K562 (cell line): Measurements from ENCODE around the gene PID1.

Source experiments
- CXXC5 ChIP-seq: fragments of 250-450 bp; sonication (Bioruptor Pico); IDR thresholded peaks from 2 replicates; pipeline ENCODE4 v1.8.0; 2022; ENCODE audit warnings: inconsistent platforms, mild to moderate bottlenecking, moderate library complexity
- KDM1A ChIP-seq, 2 experiments: fragments of 450-650 bp; IDR thresholded peaks; 2 replicates each; pipeline ENCODE4 v1.6.1; 2016; ENCODE audit warnings: mild to moderate bottlenecking in 2 of 2
- PURB ChIP-seq: sonication (generic); formaldehyde crosslinking; IDR thresholded peaks from 2 replicates; pipeline ENCODE4 v1.9.0; 2021; ENCODE audit warnings: low read depth, mild to moderate bottlenecking, missing genetic modification reagents
- SMAD2 ChIP-seq: fragments of 150-350 bp; IDR thresholded peaks from 2 replicates; pipeline ENCODE4 v1.6.1; 2014; ENCODE audit warnings: low read depth, mild to moderate bottlenecking, low read length
- ZNF324 ChIP-seq: fragments of 250-450 bp; sonication (Bioruptor Pico); IDR thresholded peaks from 2 replicates; pipeline ENCODE4 v1.4.0; 2020; ENCODE audit warnings: mild to moderate bottlenecking
- TF ChIP-seq, protein P1 (sequence below): sonication (generic); formaldehyde crosslinking; IDR thresholded peaks from 2 replicates; pipeline ENCODE4 v1.9.0; 2022; ENCODE audit warnings: mild to moderate bottlenecking, missing genetic modification reagents

- TF ChIP-seq ZNF324 (no peak), SMAD2 (no peak), PURB (CRISPR knock-in tag) (no peak), CXXC5 (CRISPR knock-in tag) (no peak), KDM1A (IDR thresholded peaks at IDR 0.05) (no peak)
- TF ChIP-seq, protein P1, sequence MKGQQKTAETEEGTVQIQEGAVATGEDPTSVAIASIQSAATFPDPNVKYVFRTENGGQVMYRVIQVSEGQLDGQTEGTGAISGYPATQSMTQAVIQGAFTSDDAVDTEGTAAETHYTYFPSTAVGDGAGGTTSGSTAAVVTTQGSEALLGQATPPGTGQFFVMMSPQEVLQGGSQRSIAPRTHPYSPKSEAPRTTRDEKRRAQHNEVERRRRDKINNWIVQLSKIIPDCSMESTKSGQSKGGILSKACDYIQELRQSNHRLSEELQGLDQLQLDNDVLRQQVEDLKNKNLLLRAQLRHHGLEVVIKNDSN (CRISPR knock-in tag) = no peak
Measured at GRCh38 chr2:229230256-229230655, 40.8 kb downstream of the PID1 start.
